Measurements from ENCODE around the gene ZNF121.

The ZNF121 gene

DNA sequence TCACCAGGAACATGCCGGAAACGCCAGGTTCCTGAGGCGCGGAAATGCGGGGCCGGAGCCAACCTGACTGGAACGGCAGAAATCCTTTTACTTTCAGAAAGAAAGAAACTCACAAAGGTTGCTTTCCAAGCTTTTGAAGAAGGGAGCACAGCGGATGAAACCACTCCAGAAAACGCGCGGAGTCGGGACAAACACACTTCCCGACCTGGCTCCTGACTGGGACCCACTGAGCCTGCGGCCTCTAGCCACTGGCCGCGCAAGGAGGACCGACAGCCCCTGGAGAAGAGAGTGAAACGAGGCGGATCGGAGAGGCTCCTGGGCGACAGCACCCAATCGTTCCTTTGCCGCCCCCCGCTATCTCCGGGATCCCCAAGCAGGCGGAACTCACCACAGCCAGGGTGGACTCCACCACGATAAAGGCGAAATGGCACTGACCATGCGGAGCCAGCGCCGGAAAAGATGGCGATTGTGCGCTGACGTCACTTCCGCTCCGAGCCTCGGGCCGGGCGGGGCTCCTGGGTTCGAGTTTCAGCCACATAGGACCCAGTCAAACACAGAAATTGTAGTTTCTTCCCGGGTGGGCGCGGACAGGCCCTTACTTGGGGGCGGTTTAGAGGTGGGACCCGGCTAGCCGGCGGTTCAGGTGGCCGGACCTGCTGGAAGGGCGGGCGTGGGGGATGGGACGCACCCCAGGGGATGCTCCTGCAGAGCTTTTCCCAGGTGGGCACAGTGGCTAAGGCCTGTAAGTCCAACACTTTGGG, at the start of gene ZNF121:
TSS of gene ZNF121 (minus strand) at position 432 of the 761 bp plus-strand sequence. CDS start 16,407 bp downstream, outside the sequence.
- TF ChIP-seq, protein P1, sequence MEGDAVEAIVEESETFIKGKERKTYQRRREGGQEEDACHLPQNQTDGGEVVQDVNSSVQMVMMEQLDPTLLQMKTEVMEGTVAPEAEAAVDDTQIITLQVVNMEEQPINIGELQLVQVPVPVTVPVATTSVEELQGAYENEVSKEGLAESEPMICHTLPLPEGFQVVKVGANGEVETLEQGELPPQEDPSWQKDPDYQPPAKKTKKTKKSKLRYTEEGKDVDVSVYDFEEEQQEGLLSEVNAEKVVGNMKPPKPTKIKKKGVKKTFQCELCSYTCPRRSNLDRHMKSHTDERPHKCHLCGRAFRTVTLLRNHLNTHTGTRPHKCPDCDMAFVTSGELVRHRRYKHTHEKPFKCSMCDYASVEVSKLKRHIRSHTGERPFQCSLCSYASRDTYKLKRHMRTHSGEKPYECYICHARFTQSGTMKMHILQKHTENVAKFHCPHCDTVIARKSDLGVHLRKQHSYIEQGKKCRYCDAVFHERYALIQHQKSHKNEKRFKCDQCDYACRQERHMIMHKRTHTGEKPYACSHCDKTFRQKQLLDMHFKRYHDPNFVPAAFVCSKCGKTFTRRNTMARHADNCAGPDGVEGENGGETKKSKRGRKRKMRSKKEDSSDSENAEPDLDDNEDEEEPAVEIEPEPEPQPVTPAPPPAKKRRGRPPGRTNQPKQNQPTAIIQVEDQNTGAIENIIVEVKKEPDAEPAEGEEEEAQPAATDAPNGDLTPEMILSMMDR (conservative IDR thresholded peaks at IDR 0.05; ENCODE audit: low read depth): no peak
- peak; percentile 69 for DNase-seq (ENCODE audit: low spot score)
- ChIA-PET CTCF (interaction anchor here (1.0 to 1.3 kb wide), 2 partner anchors 42 to 379 kb away, joined by 3 to 6 read pairs; no protein-coding TSS in a partner anchor), POLR2A (ENCODE audit: low non-redundant PET) (interaction anchor here (0.6 to 0.7 kb wide), 2 partner anchors 18 to 38 kb away, joined by 3 to 7 read pairs; no protein-coding TSS in a partner anchor)
- H3K27ac ChIP-seq: peak within 1 kb of the TSS; percentile 89

DNA sequence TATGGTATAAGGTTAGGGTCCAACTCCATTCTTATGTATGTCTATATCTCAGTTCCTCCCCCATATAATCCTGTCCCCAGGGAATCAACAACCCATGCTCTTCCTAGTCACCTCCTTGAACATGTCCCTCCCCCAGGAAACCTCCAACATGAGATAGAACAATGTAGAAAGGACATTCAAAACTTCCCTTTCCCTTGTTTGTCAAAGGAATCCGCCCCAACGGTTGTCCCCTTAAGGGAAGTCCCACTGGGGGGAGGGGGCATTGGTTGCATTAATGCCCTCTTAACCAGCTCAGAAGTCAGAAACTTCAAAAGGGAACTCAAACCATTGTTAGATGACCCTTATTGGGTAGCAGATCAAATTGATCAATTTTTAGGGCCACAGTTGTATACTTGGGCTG, 43.6 kb upstream of the ZNF121 start:
- TF ChIP-seq, protein P1 (conservative IDR thresholded peaks at IDR 0.05; ENCODE audit: low read depth): no peak
- DNase-seq (ENCODE audit: low spot score): no peak
- H3K27ac ChIP-seq: no peak overlapping the region
- CTCF ChIA-PET: no interaction called here
- POLR2A ChIA-PET (ENCODE audit: low non-redundant PET): no interaction called here

DNA sequence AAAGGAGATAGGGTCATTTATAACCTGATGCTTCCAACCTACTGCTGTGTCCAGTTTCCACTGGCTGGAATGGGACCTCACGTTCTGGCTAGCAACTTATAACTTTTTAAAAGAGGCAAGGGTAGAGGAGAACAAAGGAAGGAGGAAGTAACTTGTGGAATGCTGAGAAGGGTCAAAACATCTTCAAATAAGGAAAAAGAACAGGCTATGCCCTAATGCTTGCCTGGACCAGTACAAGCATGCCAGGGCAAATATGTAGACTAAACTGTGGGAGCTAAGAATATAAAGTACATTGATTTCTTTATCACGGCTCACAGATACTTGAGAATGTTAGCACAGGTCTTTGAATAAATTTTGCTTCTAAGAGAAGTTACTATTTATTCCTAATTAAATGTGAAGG, 38.2 kb upstream of the ZNF121 start:
- peak; percentile 15 for DNase-seq (ENCODE audit: low spot score)
- TF ChIP-seq, protein P1 (conservative IDR thresholded peaks at IDR 0.05; ENCODE audit: low read depth): no peak
- POLR2A ChIA-PET (ENCODE audit: low non-redundant PET): interaction anchor here (1.5 kb wide), 1 partner anchor 38 kb away, joined by 3 read pairs; no protein-coding TSS in a partner anchor
- CTCF ChIA-PET: interaction anchor here (0.6 kb wide), 2 partner anchors 10 to 21 kb away, joined by 4 to 5 read pairs; no protein-coding TSS in a partner anchor
- no peak overlapping the region for H3K27ac ChIP-seq

DNA sequence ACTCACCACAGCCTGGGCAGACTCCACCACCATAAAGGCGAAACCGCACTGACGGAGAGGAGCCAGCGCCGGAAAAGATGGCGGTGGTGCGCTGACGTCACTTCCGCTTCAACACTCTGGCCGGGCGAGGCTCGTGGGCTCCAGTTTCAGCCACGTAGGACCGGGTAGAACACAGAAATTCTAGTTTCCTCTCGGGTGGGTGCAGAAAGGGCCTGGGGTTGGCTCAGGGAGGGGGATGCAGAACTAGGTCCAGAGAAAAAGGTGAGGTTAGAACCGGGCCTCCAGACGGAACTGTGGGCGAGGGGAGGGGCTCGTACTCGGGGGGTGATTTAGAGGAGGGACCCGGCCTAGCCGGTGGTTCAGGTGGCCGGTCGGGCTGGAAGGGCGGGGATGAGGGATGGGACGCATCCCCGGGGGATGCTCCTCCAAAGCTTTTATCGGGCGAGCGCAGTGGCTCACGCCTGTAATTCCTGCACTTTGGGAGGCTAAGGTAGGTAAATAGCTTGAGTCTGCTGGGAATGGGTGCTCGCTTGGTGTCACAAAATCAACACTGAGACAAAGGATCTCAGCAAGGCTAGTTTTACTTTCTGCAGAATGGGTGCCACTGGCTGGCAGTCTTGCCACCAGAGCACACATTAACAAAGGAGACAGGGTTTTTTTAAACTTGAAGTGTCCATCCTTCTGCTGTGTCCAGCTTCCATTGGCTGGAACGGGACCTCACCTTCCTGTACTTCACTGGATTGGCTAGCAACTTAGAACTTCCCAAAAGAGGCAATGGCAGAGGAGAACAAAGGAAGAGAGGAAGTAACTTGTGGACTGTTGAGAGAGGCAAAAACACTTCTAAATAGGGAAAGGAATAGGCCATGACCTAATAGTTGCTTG, 37.1 kb upstream of the ZNF121 start, which contains the start of gene ZNF561:
TSS of gene ZNF561 (minus strand) at position 77 of the 882 bp plus-strand sequence. CDS start 1,776 bp downstream, outside the sequence.
- CTCF ChIA-PET: interaction anchor here (0.6 to 0.7 kb wide), 2 partner anchors 19 to 24 kb away, joined by 3 to 4 read pairs; no protein-coding TSS in a partner anchor
- TF ChIP-seq, protein P1 (conservative IDR thresholded peaks at IDR 0.05; ENCODE audit: low read depth): no peak
- POLR2A ChIA-PET (ENCODE audit: low non-redundant PET): interaction anchor here (1.5 kb wide), 1 partner anchor 37 kb away, joined by 3 read pairs; no protein-coding TSS in a partner anchor
- DNase-seq (ENCODE audit: low spot score): peak; percentile 85
- peak within 1 kb of the TSS; percentile 95 for H3K27ac ChIP-seq

DNA sequence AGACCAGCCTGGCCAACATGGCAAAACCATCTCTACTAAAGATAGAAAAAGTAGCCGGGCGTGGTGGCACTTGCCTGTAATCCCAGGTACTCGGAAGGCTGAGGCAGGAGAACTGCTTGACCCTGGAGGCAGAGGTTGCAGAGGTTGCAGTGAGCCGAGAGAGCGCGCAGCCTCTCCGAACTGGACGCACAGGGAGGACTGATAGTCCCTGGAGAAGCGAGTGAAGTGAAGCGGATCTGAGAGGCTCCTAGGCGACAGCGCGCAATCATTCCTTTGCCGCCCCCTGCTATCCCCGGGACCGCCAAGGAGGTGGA, 36.5 kb upstream of the ZNF121 start:
- ChIA-PET POLR2A (ENCODE audit: low non-redundant PET) (no interaction called here), CTCF (no interaction called here)
- peak overlapping the region; percentile 95 for H3K27ac ChIP-seq
- TF ChIP-seq, protein P1 (conservative IDR thresholded peaks at IDR 0.05; ENCODE audit: low read depth): no peak
- DNase-seq (ENCODE audit: low spot score): no peak

DNA sequence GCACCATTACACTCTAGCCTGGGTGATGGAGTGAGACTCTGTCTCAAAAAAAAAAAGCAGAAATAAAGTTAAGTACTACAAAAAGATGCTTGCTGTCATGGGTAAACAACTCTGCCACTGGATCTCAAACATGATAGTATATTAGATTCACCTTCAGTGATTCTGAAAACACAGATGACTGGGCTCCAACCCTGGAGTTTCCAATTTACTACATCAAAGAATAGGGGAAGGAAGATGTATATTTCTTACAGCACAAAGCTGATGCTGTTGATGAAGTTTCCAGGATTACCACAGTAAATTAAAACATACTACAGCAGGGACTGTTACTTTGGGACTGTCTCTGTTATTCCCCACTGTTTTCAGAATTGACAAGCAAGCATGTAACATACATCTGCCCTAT, 31.5 kb upstream of the ZNF121 start:
- ChIA-PET CTCF (no interaction called here), POLR2A (ENCODE audit: low non-redundant PET) (no interaction called here)
- TF ChIP-seq, protein P1 (conservative IDR thresholded peaks at IDR 0.05; ENCODE audit: low read depth): no peak
- DNase-seq (ENCODE audit: low spot score): no peak
- H3K27ac ChIP-seq: no peak overlapping the region

Measured in RWPE1 (cell line).